Activated T-cell treated with anti-CD3 and anti-CD28 coated beads, Interleukin-2, amount 50 U/mL, for 4 hours (primary cell): Measurements from ENCODE around the gene C1GALT1C1L. TPM values are rescaled to one million over a fixed set of nuclear protein-coding genes. Genes with fewer than 3 reads are reported as not detected.

ENCODE experiments used
- ATAC-seq, 2 donors: fragments of 200-7000 bp; cut with Tn5 transposase; one replicate each; pipeline ENCODE4 v1.10.0; 2021
- DNase-seq: peaks from one replicate; pipeline ENCODE4 v3.0.0-alpha.2; 2020
- H3K27me3 Mint-ChIP-seq: one replicate; pipeline ENCODE4 v1.8.0; 2021; ENCODE audit warnings: low read depth, mixed read lengths
- H3K36me3 Mint-ChIP-seq: one replicate; pipeline ENCODE4 v1.8.0; 2022; ENCODE audit warnings: mixed read lengths; ENCODE audit not compliant: insufficient read depth
- H3K4me1 Mint-ChIP-seq: one replicate; pipeline ENCODE4 v1.8.0; 2021; ENCODE audit warnings: low read depth, mixed read lengths
- H3K4me3 Mint-ChIP-seq: one replicate; pipeline ENCODE4 v1.8.0; 2021; ENCODE audit warnings: mild to moderate bottlenecking, moderate library complexity, mixed read lengths
- H3K9me3 Mint-ChIP-seq: one replicate; pipeline ENCODE4 v1.8.0; 2021; ENCODE audit warnings: mixed read lengths
- total RNA-seq, 3 donors: library from RNA; stranded (reverse); gene quantifications; one replicate each; pipeline ENCODE4 v1.2.1, GENCODE V29; 2021

C1GALT1C1L gene
- total RNA-seq, 3 donors from 2014 or later = 0.20 to 0.34 TPM; not detected in 1

DNA sequence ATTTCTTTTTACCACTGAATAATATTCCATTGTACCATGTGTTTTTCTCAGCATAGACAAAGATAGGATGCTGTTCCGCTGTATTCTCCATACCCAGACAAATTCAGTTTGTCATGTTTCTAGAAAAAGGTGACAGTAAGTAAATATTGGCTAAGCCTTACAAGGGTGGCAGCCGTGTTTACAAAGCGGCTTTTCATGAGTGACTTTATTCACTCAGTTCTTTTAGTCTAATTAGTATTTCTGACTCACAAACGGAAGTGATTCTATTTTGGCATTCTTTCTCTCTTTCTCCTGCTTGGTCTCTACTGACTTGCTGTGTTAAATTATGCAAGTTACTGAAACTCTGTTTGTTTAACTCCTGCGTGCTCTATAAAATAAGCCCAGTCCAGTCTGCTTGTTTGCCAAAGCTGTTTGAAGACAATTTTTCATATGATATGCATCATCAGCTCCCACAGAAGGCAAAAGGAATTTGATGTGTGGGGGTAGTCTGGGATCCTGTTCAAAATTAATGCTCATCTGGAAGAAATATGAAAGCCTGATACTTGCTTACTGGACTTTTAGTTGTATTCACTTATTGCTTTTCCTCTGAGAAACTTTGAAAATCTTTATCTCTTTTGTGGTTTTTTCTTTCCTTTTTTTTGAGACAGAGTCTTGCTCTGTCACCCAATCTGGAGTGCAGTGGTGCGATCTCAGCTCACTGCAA is 41.5 kb downstream of the C1GALT1C1L start:
- Mint-ChIP-seq H3K27me3 (peaks cover 37% of the 10 kb centered on the region), H3K4me1 (peaks cover 13% of the 10 kb centered on the region), H3K4me3 (no peak overlapping the region), H3K36me3 (no peaks in the 10 kb centered on the region), H3K9me3 (peaks cover 5% of the 10 kb centered on the region)
- no peak for DNase-seq
- ATAC-seq = no peak

DNA sequence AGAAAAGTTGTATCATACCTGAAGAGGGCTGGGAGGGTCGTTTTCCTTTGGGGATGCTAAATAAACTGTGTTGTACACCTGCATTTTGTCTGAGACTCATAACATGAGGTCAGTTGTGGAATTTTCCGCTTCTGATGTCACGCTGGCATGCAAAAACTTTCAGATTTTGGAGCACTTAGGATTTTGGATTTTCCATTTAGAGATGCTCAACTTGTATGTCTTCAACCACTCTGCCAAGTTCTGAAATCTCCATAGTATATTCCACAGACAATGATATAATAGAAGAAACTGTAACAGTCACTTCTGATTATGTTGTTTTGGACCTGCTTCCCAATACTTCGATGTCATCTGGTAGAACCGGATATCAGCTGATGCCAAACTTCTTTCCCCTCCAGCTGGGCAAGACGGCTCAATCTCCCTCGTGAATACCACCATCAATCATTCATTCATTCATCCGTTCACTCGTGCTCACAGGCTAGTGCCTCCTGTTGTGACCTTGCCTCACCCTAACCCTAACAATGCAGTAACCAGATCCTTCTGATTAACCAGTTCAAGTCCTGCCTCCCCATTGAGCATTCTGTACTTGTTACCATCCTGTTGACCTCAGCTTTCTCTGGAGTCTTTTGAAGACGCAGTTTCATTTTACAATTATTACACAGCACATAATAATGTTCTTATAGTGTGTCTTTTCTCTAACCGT is 44.5 kb downstream of the C1GALT1C1L start:
- no peak for DNase-seq
- Mint-ChIP-seq H3K4me3 (no peak overlapping the region), H3K36me3 (no peaks in the 10 kb centered on the region), H3K4me1 (peaks cover 8% of the 10 kb centered on the region), H3K9me3 (no peaks in the 10 kb centered on the region), H3K27me3 (peaks cover 41% of the 10 kb centered on the region)
- ATAC-seq = no peak

Other genes starting within 250 kb of the C1GALT1C1L start
- gene THADA, start 80.4 kb downstream of the C1GALT1C1L start, total RNA-seq = 10 to 100 TPM; 50.3 to 60.4 (median 57.0) TPM
- under 1 TPM; 0.16 to 0.33 (median 0.26) TPM for gene PLEKHH2, start 39.2 kb downstream of the C1GALT1C1L start, total RNA-seq
- gene DYNC2LI1, start 97.6 kb upstream of the C1GALT1C1L start, total RNA-seq = 1 to 10 TPM; 5.0 to 7.5 (median 5.2) TPM
- gene ABCG5, start 162.4 kb upstream of the C1GALT1C1L start, total RNA-seq = not detected
- under 1 TPM in 1 of 3 donors, not detected in 2; 0.05 TPM for gene ABCG8, start 162.5 kb upstream of the C1GALT1C1L start, total RNA-seq